Heart left ventricle (tissue), 13 donors: ENCODE data around the gene COMMD4.
"Not testable (repeated sequence)": the region's sequence is repeated elsewhere in the genome, so short reads cannot be mapped to it uniquely, and the experiment has no call there.

Source experiments
- POLR2A ChIP-seq, 2 donors: fragments of 450-650 bp; IDR thresholded peaks; one replicate each; pipeline ENCODE4 v1.6.1; 2017; ENCODE audit warnings: antibody characterized with exemption in 2 of 2, mild to moderate bottlenecking in 2 of 2, moderate library complexity in 2 of 2
- TF ChIP-seq, protein P1 (sequence below), 12 donors: fragments of 200-600 bp; sonication (generic) in 4 of 12; IDR thresholded peaks; one replicate each; pipeline versions ENCODE4 v1.5.0 to v1.8.0; 2018 to 2022; ENCODE audit warnings: antibody characterized with exemption in 12 of 12, mild to moderate bottlenecking in 5 of 12
- donor health status: ischemic (EF 13 %, LVEDD 7.1; RV severe dilation, severe dysfunction).
- donor health status: DM: no; HTN: yes; CAD: no.
- donor health status: DM: no; HTN: no; CAD: no.
- donor health status: ischemic (EF 25% LVEDD 6.9; RV normal size, moderate dysfunction).
- donor health status: ischemic (EF 25% LVEDD 5.7; RV mildly dilated, moderate dysfunction).
- donor health status: ischemic (EF 35%, LVEDD 5.7; RV mildly dilated, moderate dysfunction).
- donor health status: nonischemic (EF 11% LVEDD 7.7; RV severe dilation, severe dysfunction).
- donor health status: DM: yes; HTN: yes; CAD: no.
- donor health status: PGD.
- donor health status: ischemic (EF 29% LVEDD 5.4; RV normal size, mild dysfunction).
- donor health status: nonischemic (EF 23%, LVEDD 6.1; RV moderate dilation, normal function).

DNA sequence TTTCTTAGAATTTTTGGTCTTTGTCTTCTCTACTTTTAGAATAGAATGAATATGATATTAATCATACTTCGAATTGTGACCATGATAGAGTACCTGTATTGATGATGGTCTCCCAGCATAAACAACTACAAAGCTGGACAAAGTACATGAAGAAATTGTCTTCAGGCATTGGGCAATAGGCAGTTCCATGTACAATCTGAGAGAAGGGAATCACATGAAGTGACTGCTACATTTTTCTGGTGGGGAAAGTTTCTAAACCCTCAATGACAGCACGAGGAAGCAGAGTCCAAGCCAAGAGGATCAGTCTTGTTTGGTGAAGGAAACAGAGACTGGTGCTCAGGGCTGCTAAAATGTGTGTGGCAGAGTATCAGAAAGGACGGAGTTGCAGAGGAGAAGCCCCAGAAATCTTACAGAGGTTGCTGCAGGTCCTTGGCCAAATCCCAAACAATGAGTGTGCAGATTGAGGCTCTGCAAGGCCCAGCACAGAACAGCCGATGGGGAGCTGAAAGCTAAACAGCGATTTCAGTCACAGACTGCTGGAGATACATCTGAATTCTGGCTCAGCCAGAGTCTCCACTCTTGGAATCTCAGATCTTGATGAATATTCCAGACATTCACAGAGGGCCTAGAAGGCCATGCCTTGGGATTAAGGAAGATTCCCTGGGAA is 16.5 kb upstream of the COMMD4 start:
- TF ChIP-seq, protein P1, sequence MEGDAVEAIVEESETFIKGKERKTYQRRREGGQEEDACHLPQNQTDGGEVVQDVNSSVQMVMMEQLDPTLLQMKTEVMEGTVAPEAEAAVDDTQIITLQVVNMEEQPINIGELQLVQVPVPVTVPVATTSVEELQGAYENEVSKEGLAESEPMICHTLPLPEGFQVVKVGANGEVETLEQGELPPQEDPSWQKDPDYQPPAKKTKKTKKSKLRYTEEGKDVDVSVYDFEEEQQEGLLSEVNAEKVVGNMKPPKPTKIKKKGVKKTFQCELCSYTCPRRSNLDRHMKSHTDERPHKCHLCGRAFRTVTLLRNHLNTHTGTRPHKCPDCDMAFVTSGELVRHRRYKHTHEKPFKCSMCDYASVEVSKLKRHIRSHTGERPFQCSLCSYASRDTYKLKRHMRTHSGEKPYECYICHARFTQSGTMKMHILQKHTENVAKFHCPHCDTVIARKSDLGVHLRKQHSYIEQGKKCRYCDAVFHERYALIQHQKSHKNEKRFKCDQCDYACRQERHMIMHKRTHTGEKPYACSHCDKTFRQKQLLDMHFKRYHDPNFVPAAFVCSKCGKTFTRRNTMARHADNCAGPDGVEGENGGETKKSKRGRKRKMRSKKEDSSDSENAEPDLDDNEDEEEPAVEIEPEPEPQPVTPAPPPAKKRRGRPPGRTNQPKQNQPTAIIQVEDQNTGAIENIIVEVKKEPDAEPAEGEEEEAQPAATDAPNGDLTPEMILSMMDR (IDR thresholded peaks at IDR 0.05), result not testable (repeated sequence)
- not testable (repeated sequence) for TF ChIP-seq POLR2A (IDR thresholded peaks at IDR 0.05)
